Stimulated activated CD4-positive, alpha-beta T cell treated with anti-CD3 and anti-CD28 coated beads, TNF-alpha, amount 100 ng/mL, for 48 hours (primary cell): ENCODE results near the gene STX5.
A peak's percentile ranks its signal among the peaks of the same experiment; 100 is the strongest.
"Not testable (repeated sequence)": the region's sequence is repeated elsewhere in the genome, so short reads cannot be mapped to it uniquely, and the experiment has no call there.

Experiments used
- DNase-seq, 3 donors: peaks; one replicate each; pipeline ENCODE4 v3.0.0-alpha.2; 2020; ENCODE audit warnings: low read depth in 3 of 3

STX5 gene, protein sequence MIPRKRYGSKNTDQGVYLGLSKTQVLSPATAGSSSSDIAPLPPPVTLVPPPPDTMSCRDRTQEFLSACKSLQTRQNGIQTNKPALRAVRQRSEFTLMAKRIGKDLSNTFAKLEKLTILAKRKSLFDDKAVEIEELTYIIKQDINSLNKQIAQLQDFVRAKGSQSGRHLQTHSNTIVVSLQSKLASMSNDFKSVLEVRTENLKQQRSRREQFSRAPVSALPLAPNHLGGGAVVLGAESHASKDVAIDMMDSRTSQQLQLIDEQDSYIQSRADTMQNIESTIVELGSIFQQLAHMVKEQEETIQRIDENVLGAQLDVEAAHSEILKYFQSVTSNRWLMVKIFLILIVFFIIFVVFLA

DNA sequence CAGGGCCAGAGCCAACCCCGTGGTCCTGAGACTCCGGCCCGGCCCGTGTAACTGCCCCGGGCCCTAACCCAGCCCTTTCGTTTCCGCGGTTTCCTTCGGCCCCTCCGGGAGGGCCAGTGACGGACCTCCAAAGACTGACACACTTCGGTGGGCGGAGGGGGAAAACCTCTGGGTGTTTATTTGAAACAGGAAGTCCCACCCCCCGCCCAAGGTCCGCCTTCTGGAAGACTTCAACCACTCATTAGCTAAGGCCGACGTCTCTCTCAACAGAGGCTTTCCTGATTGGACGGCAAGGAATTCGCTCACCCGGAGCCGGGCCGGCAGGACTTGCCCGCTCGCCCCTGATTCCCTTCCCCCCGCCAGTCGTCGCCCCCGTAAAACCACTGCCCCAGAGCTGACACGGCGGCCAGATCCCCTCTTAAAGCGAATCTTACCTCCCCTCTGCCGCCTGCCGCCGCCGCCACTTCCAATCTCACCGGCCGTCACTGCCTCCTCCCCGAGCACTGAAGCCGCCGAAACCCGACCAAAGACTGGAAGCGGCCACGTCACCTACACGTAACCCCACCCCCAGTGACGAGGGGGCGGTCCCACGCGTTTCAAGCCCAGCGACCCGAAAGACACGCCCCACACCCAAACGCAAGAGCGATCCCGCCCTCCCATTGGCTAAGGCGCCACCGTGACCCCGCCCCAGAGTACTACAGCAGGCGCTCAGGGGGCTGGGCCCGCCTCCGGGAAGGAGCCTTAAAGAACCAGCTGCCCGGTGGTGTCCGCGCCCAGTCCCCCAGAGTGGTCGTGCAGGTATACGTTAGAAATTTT lies at the start of gene STX5:
STX5 (minus strand) TSS at position 532 of the 816 bp plus-strand sequence. CDS start 808 bp downstream, outside the sequence.
- peak; percentile 99 to 100 (median 99) for DNase-seq

DNA sequence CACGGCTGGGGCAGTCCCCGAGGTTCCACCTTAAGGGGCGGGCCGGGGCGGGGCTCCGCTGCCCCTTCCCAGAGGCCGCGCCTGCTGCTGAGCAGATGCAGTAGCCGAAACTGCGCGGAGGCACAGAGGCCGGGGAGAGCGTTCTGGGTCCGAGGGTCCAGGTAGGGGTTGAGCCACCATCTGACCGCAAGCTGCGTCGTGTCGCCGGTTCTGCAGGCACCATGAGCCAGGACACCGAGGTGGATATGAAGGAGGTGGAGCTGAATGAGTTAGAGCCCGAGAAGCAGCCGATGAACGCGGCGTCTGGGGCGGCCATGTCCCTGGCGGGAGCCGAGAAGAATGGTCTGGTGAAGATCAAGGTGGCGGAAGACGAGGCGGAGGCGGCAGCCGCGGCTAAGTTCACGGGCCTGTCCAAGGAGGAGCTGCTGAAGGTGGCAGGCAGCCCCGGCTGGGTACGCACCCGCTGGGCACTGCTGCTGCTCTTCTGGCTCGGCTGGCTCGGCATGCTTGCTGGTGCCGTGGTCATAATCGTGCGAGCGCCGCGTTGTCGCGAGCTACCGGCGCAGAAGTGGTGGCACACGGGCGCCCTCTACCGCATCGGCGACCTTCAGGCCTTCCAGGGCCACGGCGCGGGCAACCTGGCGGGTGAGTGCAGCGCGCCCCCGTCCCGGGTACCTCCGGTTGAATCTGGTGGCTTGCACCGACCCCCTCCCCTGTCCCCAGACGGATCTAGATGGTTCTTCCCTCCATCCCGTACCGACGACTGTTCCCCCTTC lies 49.1 kb upstream of the STX5 start, which contains the start of gene SLC3A2:
SLC3A2 (plus strand) TSS at position 94 of the 776 bp plus-strand sequence; CDS start at position 222, 128 bp downstream.
- DNase-seq: peak; percentile 72 to 80 (median 74)

DNA sequence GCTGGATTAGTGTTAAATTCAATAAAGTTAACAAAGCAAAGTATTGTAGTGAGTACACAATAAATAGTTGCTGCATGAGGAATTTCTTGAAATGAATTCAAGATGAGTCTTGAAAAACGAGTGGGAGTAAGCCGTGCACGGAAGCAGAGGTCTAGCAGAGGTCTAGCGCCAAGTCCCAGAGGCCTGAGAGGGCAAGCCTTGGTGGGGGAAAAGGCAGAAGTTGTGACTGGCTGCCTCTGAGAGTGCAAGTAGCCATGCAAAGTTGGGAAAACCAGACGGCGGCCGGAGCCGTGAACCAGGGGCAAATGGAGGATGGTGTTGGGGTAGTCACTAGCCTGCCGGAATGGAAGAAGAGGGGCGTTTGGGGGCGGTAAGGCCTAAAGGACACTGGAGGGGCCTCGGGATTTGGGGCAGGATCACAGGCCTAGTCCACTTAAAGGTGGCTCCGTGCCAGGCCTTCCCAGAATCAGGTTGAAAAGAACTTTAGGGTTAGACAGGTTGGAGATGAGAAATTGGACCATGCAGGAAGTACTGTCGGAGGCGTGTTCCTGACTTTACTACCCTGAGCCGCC lies 48.5 kb upstream of the STX5 start:
- peak; percentile 25 to 42 (median 38) for DNase-seq

DNA sequence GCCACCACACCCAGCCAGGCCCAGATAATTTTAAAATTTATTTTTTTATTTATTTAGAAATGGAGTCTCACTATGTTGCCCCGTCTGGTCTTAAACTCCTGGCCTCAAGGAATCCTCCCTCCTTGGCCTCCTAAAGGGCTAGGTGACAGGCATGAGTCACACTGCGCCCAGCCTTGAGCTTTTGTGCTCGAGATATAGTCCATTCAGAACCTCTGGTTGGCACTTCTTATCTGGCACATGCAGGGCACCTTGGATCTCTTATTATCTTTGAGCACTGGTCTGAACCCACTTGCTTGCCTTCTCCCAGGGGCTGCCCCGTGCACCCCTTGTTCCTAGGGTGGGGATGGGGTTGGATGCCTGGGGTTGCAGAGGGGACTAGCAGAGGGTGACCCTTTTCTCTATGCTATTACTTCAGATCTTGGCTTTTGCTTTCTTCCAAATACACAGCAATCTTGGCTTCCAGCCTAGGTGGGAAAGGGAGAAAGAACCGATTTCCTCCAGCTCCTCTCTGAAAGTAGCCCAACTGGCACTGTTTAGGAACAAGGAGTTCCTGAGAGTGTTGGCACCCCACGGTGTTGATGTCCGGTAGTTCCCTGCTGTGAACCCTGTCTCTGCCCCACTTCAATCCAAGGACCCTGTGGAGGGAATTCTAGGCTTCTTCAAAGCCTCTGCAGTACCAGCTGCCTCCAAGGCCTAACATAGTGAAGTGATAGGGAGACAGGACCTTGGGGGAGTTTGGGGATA lies 47.6 kb upstream of the STX5 start:
- DNase-seq: no peak

DNA sequence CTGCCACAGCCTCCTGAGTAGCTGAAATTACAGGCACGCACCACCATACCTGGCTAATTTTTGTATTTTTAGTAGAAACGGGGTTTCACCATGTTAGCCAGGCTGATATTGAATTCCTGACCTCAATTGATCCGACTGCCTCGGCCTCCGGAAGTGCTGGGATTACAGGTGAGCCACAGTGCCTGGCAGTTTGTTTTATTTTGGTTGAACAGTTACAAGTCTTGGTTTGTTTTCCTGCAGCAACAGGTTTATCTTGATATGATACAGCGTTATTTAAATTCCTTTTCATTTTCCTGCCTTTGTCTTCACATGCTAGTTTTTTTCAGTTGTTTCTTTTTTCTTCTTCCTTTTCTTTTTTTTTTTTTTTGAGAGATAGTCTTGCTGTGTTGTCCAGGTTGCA lies 44.9 kb upstream of the STX5 start:
- no peak for DNase-seq

DNA sequence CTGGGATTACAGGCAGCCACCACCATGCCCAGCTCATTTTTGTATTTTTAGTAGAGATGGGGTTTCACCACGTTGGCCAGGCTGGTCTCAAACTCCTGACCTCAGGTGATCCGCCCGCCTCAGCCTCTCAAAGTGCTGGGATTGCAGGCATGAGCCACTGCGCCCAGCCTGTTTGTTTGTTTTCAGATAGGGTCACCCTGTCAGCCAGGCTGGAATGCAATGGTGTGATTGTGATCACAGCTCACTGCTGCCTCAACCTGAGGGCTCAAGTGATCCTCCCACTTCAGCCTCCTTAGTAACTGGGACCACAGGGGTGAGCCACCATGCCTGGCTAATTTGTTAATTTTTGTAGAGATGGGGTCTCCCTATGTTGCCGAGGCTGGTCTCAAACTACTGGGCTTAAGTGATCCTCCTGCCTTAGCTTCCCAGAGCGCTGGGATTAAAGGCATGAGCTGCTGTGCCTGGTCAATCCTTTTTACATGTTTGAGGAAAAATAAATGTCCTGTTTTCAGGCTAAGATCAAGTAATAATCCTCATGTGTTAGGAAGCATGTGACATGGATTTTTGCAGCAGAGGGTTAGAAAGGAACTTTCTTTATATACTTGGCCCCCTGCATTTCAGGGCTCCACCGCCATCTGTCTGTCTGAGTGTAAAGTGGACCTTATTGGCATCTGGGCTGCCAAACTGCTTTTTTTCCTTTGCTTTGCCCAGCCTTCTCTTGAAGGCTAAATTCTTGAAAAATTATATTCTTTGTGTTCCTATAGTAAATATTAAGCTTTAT lies 44.0 kb upstream of the STX5 start:
- DNase-seq: no peak

DNA sequence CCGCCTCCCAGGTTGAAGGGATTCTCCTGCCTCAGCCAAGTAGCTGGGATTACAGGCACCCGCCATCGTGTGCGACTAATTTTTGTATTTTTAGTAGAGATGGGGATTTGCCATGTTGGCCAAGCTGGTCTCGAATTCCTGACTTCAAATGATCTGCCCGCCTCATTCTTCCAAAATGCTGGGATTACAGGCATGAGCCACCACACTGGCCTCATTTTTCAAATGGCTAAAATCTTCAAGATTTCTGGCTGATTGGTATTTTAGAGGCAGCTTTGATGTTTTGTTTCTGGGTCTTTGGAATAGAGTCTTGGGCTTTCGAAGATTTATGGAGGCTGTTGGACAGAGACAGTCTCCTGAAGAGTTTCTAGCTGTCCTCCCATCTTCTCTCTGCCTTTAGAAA lies 43.0 kb upstream of the STX5 start:
- no peak for DNase-seq

DNA sequence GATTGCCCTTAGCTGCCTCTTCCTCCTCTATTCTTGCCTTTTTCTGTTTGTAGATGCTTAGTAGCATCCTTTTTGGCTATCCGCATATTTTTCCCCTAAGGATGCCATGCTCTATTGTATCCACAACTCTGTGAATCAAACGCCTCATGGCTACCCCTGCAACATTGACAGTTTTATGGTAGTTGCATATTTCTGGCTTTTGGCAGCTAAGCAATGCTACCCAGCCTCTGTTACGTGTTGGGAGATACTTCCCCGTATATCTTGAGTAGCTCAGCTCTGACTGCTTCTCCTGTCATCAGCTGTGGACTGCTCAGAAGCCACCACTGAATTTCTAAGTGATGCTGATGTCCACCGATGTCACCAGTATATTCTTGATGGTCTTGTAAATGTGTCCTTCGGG lies 33.8 kb upstream of the STX5 start:
- DNase-seq: no peak

DNA sequence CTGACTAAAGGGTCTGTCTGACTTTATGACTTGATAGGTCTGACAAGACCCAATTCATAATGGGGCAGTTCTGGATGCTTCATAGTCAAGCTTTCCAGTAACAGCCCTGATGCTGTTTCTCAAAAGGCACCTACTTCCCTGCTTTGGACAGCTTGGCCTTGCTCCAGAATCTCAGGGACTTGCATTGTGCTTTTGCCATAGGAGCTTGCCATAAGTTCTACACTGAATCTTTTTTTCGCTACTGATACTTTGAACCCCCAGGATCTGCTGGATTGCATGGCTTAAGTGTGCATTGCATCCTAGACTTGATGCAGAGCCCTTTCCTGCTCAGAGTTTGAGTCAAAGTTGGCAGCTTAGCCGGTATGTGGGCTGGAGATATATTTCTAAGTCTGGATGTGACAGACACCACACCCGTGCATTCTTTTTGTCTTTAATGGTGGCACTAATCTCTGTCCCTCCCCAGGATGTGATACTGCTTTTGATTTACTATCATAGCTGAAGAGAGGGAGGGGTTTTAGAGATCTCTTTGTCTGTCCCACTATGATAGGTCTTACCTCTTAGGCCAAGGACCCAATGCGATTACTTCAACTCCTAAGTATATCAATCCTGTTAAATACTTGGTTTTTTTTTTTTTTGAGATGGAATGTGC lies 32.0 kb upstream of the STX5 start:
- no peak for DNase-seq

DNA sequence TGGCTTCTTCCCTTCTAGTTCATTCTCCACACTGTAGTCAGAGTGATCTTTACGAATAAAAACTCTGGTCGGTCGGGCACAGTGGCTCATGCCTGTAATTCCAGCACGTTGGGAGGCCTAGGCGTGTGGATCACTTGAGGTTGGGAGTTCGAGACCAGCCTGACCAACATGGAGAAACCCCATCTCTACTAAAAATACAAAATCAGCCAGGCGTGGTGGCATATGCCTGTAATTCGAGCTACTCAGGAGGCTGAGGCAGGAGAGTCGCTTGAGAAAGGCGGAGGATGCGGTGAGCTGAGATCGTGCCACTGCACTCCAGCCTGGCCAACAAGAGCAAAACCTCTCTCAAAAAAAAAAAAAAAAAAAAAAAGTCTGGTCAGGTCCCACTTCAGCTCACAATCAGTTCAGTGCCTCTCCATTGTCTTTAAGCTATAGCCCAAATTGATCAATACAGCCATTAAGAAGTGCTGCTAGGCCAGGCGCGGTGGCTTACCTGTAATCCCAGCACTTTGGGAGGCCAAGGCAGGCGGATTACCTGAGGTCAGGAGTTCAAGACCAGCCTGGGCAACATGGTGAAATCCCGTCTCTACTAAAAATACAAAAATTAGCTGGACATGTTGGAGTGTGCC lies 29.8 kb upstream of the STX5 start:
- not testable (repeated sequence) for DNase-seq

DNA sequence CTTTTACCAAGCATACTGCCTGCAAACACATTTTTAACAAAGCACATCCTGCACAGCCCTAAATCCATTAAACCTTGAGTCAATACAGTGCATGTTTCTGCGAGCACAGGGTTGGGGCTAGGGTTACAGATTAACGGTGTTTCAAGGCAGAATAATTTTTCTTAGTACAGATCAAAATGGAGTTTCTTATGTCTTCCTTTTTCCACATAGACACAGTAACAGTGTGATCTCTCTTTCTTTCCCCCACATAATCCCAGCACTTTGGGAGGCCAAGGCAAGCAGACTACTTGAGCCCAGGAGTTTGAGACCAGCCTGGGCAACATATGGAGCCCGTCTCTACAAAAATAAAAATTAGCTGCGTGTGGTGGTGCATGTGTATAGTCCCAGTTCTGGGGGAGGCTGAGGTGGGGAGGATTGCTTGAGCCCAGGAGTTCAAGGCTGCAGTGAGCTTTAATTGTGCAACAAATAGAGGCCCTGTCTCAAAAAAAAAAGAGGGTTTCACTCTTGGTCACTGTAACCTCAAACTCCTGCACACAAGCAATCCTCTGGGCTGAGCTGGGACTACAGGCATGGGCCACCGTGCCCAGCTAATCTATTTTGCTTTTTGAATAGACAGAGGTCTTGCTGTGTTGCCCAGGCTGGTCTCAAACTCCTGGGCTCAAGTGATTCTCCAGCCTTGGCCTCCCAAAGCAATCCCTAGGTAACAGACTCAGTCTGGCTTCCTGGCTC lies 29.1 kb upstream of the STX5 start:
- DNase-seq: no peak

DNA sequence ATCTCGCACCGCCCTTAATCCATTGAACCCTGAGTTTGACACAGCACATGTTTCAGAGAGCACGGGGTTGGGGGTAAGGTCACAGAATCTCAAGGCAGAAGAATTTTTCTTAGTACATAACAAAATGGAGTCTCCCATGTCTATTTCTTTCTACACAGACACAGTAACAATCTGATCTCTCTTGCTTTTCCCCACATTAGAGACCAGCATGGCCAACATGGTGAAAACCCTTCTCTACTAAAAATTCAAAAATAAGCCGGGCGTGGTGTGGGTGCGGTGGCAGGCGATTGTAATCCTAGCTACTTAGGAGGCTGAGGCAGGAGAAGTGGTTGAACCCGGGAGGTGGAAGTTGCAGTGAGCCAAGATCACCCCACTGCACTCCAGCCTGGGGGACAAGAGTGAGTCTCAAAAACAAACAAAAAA lies 27.4 kb upstream of the STX5 start:
- not testable (repeated sequence) for DNase-seq

DNA sequence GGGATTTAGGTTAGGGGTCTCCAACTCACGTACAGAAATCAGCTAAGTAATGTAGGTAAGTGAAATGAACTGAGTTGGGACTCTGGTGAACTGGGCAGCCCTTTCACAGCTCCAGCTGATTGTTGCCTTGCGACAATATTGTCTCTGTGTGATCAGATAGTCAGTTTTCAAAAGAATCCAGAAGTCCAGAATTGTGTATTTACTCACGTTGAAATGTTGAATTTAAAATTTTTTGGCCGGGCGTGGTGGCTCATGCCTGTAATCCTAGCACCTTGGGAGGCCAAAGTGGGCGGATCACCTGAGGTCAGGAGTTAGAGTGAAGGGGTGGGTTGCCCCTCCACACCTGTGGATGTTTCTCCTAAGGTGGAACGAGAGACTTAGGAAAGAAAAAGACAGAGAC lies 26.4 kb upstream of the STX5 start:
- no peak for DNase-seq

DNA sequence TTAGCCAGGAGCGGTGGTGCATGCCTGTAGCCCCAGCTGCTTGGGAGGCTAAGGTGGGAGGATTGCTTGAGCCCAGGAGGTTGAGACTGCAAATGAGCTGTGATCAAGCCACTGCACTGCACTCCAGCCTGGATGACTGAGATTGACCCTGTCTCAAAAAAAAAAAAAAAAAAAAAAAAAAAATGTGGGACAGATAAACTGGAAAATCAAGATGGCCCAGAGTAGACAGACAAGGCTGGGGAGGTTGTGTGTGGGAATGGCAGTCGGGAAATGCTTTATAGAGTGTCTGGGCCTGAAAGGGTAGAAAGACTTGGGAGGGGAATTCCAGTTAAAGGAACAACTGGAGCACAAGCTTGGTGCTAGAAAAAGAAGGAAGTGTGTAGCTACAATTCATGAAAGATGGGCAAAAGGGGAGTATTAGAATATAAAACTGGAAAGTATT lies 25.7 kb upstream of the STX5 start:
- DNase-seq: no peak

DNA sequence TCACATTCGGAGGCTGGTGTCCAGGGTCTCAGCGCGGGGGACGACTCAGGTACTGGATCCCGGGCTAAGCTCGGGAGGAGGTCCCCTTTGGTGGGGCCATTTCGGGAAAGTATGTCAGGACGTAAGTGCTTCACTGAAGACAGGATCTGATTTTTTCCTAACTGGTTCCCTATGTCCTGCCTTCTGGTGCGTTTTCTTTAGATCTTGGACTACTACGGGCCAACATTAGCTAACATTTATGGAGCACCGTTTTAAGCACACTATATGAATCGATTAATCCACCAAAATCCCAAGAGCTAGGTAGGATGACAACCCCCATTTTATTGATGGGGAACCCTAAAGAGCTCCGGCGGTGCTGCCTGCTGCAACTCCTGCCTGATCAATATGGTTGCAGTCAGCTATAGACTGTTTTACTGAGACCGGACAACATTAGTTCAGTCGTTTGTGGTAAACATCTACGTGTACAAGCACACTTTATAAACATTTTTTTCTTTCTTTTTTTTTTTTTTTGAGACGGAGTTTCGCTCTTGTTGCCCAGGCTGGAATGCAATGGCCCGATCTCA lies 24.6 kb upstream of the STX5 start:
- no peak for DNase-seq

DNA sequence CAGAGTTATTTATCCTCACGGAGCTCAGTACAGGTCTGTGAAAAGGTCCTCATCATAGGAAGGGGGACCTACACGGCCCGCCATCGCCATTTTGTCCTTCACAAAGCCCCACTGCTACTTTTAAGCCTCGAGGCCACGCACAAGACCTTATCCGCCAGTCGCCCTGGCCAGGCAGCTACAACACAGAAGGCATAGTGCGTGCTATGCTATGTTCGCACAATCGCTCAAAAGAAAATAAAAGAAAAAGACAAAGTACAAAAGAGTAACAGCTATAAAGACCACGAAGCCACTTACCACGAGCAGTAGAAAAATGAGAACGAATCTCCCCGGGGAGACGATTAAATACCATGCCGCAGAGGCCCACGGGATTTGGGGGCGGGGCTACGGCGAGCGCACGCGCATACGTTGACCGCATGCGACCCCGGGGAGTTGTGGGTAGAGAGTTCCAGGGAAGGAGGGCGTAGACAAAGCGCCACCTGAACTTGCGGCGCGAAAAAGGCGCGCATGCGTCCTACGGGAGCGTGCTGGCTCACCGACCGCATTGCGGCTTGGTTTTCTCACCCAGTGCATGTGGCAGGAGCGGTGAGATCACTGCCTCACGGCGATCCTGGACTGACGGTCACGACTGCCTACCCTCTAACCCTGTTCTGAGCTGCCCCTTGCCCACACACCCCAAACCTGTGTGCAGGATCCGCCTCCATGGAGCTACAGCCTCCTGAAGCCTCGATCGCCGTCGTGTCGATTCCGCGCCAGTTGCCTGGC lies 23.9 kb upstream of the STX5 start:
- DNase-seq: peak; percentile 97 to 98 (median 98)

DNA sequence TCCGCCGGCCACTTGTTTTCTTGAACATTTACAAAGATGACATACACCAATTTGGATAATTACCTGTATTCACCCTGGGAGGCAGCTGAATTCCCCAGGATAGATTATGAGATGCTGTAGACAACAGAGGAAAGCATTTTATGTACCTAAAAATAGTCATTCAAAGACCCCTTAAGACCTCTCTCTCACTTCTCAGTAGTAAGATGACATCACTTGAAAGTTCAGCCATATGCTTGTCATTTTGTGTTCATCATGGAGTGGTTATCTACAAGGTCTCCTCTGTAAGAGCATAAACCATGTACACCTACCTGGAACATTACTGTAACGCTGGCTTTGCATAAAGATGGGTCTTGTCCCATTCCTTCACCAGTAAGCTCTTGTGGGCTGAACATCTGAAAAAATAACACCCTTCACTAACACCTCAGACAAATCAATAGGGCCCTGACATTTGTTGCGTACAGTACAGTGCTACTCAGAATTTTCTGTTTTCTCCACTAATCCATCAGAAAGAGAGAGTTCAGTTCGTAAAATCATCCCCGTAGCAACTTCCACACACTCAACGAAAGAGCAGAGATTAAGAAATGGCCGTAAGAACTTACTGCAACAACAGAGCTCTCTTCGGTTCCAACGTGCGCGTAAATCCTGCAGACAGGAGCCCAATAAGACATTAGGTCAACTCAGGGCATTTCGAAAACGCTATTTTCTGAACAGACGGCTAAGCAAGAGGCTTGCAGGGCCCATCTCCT lies 23.1 kb upstream of the STX5 start:
- no peak for DNase-seq
